Measurements from ENCODE around the gene PGA4.

PGA4 gene

GRCh38 chr11:61277186-61278000, 55.2 kb downstream of the PGA4 start:
- H3K4me3 ChIP-seq (ENCODE audit: low read depth, low read length): no peak overlapping the region

GRCh38 chr11:61278001-61278470, 55.9 kb downstream of the PGA4 start:
- H3K4me3 ChIP-seq (ENCODE audit: low read depth, low read length): no peak overlapping the region

- no peak overlapping the region for H3K4me3 ChIP-seq (ENCODE audit: low read depth, low read length)
Observed at GRCh38 chr11:61279934-61280659, 58.0 kb downstream of the PGA4 start.

- no peak overlapping the region for H3K4me3 ChIP-seq (ENCODE audit: low read depth, low read length)
Observed at GRCh38 chr11:61280883-61281580, 58.9 kb downstream of the PGA4 start.

Data from iPS-11a (cell line).